ENCODE data around the gene MPPED2. TPM values are rescaled to one million over a fixed set of nuclear protein-coding genes. Genes with fewer than 3 reads are reported as not detected.

Gene MPPED2
- total and polyA plus RNA-seq, 2 experiments from 2014 or later = 7.0 to 7.6 TPM

DNA sequence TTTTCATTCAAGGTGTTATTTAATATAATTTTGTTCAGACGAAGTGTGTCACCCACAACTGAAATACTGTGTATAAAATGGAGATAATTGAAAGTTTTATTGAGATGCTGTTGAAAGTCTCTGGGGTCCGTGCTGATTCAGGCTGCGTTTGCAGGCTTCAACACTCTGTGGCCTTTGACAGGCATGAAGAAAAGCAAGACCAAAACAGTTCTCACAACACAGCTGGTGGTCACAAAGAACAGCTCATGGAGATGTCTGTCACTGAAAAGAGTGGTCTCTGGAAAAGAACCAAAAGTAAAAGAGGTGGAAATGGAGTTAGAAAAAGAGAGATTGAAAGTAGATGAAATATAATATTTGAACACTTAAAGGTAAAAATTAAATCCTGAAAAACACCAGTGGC is 9.8 kb upstream of the MPPED2 start:
- Histone ChIP-seq H3K9me3 (ENCODE audit: low read depth) (no peaks in the 10 kb centered on the region), H3K9me2 (replicated peaks; ENCODE audit: insufficient read depth) (no peaks in the 10 kb centered on the region), H3K27ac (no peak overlapping the region), H2AFZ (no peak overlapping the region), H3K27me3 (no peaks in the 10 kb centered on the region), H3K79me2 (no peaks in the 10 kb centered on the region), H3K4me2 (no peak overlapping the region), H4K20me1 (ENCODE audit: insufficient read depth, poor library complexity, severe bottlenecking) (no peaks in the 10 kb centered on the region), H3K4me1 (ENCODE audit: insufficient read depth) (no peaks in the 10 kb centered on the region), H3K36me3 (replicated peaks; ENCODE audit: insufficient read depth, low read depth) (no peaks in the 10 kb centered on the region), H3K4me3 (no peak overlapping the region)
- no peak for DNase-seq (ENCODE audit: low spot score)
- 59% methylated on average over 3 of the region's 3 CpGs for WGBS (ENCODE audit: low lambda C conversion rate, missing lambda C conversion rate)
- TF ChIP-seq EZH2 (IDR thresholded peaks at IDR 0.05; ENCODE audit: borderline replicate concordance) (no peak), EZH2phosphoT487 (IDR thresholded peaks at IDR 0.05; ENCODE audit: low read depth, severe bottlenecking, unreplicated experiment) (no peak)
- TF ChIP-seq, protein P1, sequence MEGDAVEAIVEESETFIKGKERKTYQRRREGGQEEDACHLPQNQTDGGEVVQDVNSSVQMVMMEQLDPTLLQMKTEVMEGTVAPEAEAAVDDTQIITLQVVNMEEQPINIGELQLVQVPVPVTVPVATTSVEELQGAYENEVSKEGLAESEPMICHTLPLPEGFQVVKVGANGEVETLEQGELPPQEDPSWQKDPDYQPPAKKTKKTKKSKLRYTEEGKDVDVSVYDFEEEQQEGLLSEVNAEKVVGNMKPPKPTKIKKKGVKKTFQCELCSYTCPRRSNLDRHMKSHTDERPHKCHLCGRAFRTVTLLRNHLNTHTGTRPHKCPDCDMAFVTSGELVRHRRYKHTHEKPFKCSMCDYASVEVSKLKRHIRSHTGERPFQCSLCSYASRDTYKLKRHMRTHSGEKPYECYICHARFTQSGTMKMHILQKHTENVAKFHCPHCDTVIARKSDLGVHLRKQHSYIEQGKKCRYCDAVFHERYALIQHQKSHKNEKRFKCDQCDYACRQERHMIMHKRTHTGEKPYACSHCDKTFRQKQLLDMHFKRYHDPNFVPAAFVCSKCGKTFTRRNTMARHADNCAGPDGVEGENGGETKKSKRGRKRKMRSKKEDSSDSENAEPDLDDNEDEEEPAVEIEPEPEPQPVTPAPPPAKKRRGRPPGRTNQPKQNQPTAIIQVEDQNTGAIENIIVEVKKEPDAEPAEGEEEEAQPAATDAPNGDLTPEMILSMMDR (IDR thresholded peaks at IDR 0.05; ENCODE audit: poor library complexity) = no peak

DNA sequence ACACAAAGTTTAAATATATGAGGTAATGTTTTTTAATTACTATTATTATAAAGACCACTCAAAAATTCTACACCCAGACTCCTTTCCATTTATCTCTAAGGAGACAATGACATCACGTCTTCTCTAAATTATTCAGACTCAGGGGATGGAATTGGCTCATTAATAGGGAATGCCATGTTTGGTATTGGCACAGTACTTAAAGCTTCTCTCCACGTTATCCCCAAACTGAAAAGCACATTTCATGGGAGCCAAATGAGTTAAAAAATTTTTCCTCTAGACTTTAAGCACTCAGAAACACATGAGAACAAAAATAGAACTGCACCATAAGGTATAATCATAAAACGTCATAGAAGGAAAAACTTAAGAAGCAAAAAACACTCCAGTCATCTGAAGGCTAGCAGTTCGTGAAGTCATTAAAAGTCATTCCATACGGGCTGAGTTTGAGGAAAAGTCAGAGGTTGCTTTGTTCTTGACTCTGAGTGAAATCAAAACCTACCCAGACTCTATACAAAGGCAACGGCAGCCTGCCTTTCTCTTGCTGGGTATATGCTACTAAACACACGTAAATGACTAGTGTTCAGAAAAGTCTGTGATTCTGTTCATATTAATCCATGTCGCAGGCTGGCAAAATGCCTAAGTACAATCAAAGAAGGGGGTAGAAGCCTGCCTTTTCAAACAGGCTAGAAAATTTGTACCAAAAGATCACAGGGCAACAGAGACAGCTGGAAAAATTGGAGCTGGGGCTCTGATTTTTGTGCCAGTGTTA is 8.7 kb upstream of the MPPED2 start:
- Histone ChIP-seq H3K4me1 (ENCODE audit: insufficient read depth) (no peaks in the 10 kb centered on the region), H3K79me2 (no peaks in the 10 kb centered on the region), H3K4me3 (no peak overlapping the region), H2AFZ (no peak overlapping the region), H4K20me1 (ENCODE audit: insufficient read depth, poor library complexity, severe bottlenecking) (no peaks in the 10 kb centered on the region), H3K27me3 (no peaks in the 10 kb centered on the region), H3K27ac (no peak overlapping the region), H3K9me2 (replicated peaks; ENCODE audit: insufficient read depth) (no peaks in the 10 kb centered on the region), H3K4me2 (peak overlapping the region; percentile 5), H3K36me3 (replicated peaks; ENCODE audit: insufficient read depth, low read depth) (no peaks in the 10 kb centered on the region), H3K9me3 (ENCODE audit: low read depth) (no peaks in the 10 kb centered on the region)
- no peak for DNase-seq (ENCODE audit: low spot score)
- WGBS (ENCODE audit: low lambda C conversion rate, missing lambda C conversion rate) = 54% methylated on average over 8 of the region's 8 CpGs
- TF ChIP-seq EZH2phosphoT487 (IDR thresholded peaks at IDR 0.05; ENCODE audit: low read depth, severe bottlenecking, unreplicated experiment) = no peak
- TF ChIP-seq EZH2 (IDR thresholded peaks at IDR 0.05; ENCODE audit: borderline replicate concordance) = no peak
- TF ChIP-seq, protein P1 (IDR thresholded peaks at IDR 0.05; ENCODE audit: poor library complexity) = no peak

DNA sequence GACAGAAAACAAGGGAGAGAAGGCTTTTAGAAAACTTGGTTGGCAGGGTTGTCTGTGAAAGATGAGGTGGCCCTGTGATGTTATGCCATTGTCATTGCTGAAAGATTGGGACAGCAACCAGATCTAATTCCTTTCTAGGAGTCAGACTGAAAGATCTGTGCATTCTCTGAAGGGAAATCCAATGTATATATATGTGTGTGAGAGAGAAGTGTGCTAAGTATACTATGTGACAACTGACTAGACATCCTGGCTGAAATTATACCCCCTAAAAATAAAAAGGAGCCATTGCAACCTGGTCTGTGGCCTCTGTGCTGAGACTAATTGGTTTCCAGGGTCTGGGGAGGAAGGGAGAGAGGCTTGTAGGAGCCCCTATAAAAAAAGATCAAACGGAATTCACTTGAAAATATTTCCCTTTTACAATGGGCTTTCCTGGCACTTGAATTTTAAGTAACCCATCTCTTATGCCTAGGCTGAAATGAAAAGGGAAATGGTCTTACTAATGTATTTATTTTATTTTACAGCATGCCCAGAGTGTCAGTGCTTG is 1.2 kb upstream of the MPPED2 start:
- H3K9me3 ChIP-seq (ENCODE audit: low read depth) = no peaks in the 10 kb centered on the region
- H3K27ac ChIP-seq = peak overlapping the region; percentile 91
- H3K27me3 ChIP-seq = peaks cover 33% of the 10 kb centered on the region
- WGBS (ENCODE audit: low lambda C conversion rate, missing lambda C conversion rate) = 45% methylated on average over 1 of the region's 1 CpG
- H3K4me2 ChIP-seq = peak overlapping the region; percentile 86
- H3K36me3 ChIP-seq (replicated peaks; ENCODE audit: insufficient read depth, low read depth) = no peaks in the 10 kb centered on the region
- H3K79me2 ChIP-seq = peaks cover 4% of the 10 kb centered on the region
- H3K9me2 ChIP-seq (replicated peaks; ENCODE audit: insufficient read depth) = no peaks in the 10 kb centered on the region
- H2AFZ ChIP-seq = peak overlapping the region; percentile 17
- DNase-seq (ENCODE audit: low spot score) = no peak
- no peak for TF ChIP-seq EZH2 (IDR thresholded peaks at IDR 0.05; ENCODE audit: borderline replicate concordance)
- TF ChIP-seq, protein P1 (IDR thresholded peaks at IDR 0.05; ENCODE audit: poor library complexity) = no peak
- no peak for TF ChIP-seq EZH2phosphoT487 (IDR thresholded peaks at IDR 0.05; ENCODE audit: low read depth, severe bottlenecking, unreplicated experiment)
- no peaks in the 10 kb centered on the region for H4K20me1 ChIP-seq (ENCODE audit: insufficient read depth, poor library complexity, severe bottlenecking)
- H3K4me1 ChIP-seq (ENCODE audit: insufficient read depth) = no peaks in the 10 kb centered on the region
- H3K4me3 ChIP-seq = no peak overlapping the region

Measured in hepatocyte (in vitro differentiated cells).